T-helper 17 cell (primary cell): Measurements from ENCODE around the gene CLDN4. TPM values are rescaled to one million over a fixed set of nuclear protein-coding genes. Genes with fewer than 3 reads are reported as not detected.

Experiments
- ATAC-seq: fragments of 150-1000 bp; cut with Tn5 transposase; 2 replicates; pipeline ENCODE4 v1.10.0; 2021; ENCODE audit warnings: mild to moderate bottlenecking, moderate library complexity
- DNase-seq, 3 donors: peaks; one replicate each; pipeline versions ENCODE4 v3.0.0 to v3.0.0-alpha.2; 2020 to 2021
- H3K9me3 ChIP-seq: one replicate; pipeline ENCODE4 v1.7.0; 2013; ENCODE audit warnings: low read length, mild to moderate bottlenecking; ENCODE audit not compliant: control insufficient read depth, poor library complexity, severe bottlenecking
- H3K27ac Mint-ChIP-seq: one replicate; pipeline ENCODE4 v1.8.0; 2022; ENCODE audit warnings: mild to moderate bottlenecking, moderate library complexity, mixed read lengths
- H3K27me3 Mint-ChIP-seq: one replicate; pipeline ENCODE4 v1.8.0; 2022; ENCODE audit warnings: mixed read lengths
- H3K36me3 Mint-ChIP-seq: one replicate; pipeline ENCODE4 v1.8.0; 2022; ENCODE audit warnings: low read depth, mixed read lengths
- H3K4me1 Mint-ChIP-seq: one replicate; pipeline ENCODE4 v1.8.0; 2022; ENCODE audit warnings: mild to moderate bottlenecking, mixed read lengths
- H3K4me3 Mint-ChIP-seq: one replicate; pipeline ENCODE4 v1.8.0; 2022; ENCODE audit warnings: mild to moderate bottlenecking, moderate library complexity, mixed read lengths
- total RNA-seq, 4 donors: library from RNA in 2 of 4; stranded (reverse) in 2 of 4; gene quantifications; one replicate each; pipeline ENCODE4 v1.2.3 and lab custom pipeline; 2022 to 2026

The CLDN4 gene
- total RNA-seq, 2 donors from 2014 or later, result 0.17 to 0.23 TPM

DNA sequence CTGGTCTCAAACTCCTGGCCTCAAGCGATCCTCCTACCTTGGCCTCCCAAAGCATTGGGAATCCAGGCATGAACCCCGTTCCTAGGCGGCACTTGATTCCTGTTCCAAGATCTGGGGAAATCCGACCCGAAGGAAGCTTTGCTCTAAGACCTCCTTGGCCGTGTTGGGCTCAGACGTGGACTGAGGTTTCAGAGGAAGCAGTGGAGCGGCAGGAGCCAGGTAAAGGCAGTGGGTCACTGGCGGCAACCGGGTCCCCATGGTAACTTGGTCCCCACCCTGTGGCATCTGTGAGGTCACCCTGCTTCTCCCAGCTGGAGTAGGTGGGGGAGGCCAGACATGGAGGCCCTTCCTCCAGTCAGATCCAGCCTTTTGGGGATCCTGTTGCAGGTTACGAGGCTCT is 30.1 kb downstream of the CLDN4 start, which contains the start of gene TMEM270:
TSS of gene TMEM270 (plus strand) at position 301 of the 400 bp plus-strand sequence. CDS start at position 337, 36 bp downstream.
- Mint-ChIP-seq H3K4me3 (no peak within 1 kb of the TSS), H3K36me3 (no peaks in the 10 kb centered on the region), H3K27me3 (peaks cover 16% of the 10 kb centered on the region), H3K4me1 (peaks cover 3% of the 10 kb centered on the region), H3K27ac (no peak within 1 kb of the TSS)
- no peak for ATAC-seq
- DNase-seq, result no peak
- no peaks in the 10 kb centered on the region for H3K9me3 ChIP-seq

DNA sequence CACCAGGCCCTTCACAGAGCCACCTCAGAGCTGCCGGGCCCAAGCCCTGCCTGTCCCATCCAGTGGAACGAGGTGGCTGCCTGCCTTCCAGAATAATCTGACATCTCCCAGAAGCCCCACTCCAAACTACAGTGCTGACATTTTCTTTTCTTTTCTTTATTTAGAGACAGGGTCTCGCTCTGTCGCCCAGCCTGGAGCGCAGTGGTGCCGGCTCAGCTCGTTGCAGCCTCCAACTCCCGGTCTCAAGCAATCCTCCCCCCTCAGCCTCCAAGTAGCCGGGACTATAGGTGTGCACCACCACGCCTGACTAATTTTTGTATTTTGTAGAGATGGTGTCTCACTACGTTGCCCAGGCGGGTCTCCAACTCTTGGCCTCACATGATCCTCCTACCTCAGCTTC is 30.5 kb downstream of the CLDN4 start:
- no peaks in the 10 kb centered on the region for H3K9me3 ChIP-seq
- H3K27me3 Mint-ChIP-seq, result peaks cover 16% of the 10 kb centered on the region
- no peak for ATAC-seq
- no peak overlapping the region for H3K27ac Mint-ChIP-seq
- no peak overlapping the region for H3K4me3 Mint-ChIP-seq
- H3K4me1 Mint-ChIP-seq, result peaks cover 2% of the 10 kb centered on the region
- H3K36me3 Mint-ChIP-seq, result no peaks in the 10 kb centered on the region
- no peak for DNase-seq

DNA sequence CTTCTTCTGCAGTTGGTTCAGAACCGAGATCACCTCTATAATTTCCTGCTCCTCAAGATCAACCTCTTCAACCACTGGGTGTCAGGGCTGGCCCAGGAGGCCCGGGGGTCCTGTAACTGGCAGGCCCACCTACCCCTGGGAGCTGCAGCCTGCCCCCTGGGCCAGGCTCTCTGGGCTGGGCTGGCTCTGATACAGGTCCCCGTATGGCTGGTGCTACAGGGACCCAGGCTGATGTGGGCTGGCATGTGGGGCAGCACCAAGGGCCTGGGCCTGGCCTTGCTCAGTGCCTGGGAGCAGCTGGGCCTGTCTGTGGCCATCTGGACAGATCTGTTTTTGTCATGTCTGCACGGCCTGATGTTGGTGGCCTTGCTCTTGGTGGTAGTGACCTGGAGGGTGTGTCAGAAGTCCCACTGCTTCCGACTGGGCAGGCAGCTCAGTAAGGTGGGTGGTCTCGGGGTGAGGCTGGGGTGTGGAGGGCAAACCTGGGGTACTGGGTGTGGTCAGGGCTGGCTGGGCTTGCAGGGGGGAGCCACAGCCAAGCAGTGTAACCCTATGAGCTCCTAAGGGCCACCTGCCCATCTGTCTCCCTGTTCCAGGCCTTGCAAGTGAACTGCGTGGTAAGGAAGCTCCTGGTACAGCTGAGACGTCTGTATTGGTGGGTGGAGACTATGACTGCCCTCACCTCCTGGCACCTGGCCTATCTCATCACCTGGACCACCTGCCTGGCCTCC is 34.4 kb downstream of the CLDN4 start:
- H3K27ac Mint-ChIP-seq, result no peak overlapping the region
- H3K27me3 Mint-ChIP-seq, result no peaks in the 10 kb centered on the region
- H3K4me3 Mint-ChIP-seq, result no peak overlapping the region
- no peak for DNase-seq
- H3K4me1 Mint-ChIP-seq, result no peaks in the 10 kb centered on the region
- H3K36me3 Mint-ChIP-seq, result no peaks in the 10 kb centered on the region
- no peaks in the 10 kb centered on the region for H3K9me3 ChIP-seq
- ATAC-seq, result no peak

DNA sequence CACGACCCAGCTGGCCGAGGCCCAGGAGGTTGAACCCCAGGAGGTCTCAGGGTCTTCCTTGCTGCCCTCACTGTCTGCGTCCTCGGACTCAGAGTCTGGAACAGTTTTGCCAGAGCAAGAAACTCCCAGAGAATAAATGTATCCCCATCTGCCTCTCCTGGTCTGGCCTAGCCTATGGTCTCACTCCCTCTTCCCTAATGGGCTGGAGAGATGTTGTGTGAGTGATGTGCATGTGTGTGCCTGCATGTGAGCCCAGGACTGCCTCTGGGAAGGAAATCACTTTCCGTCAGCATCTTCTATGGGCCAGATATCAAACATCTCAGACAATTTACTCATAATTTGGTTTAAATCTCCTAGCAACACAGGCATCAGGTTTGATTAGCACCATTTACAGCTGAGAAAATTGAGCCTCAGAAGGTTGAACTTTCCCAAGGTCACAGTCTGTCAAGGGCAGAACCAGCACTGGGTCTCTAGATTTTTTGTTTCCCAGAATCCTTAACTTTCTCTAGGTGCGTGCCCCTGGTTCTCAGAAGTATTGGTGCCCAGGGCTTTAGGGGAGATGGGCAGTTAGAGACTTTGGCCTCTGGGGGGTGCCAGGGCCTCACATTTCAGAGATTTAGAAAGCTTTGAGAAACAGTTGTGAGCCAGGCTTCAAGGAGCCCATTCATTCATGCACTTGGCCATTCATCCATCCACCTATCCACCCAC is 35.1 kb downstream of the CLDN4 start:
- Mint-ChIP-seq H3K27me3 (no peaks in the 10 kb centered on the region), H3K27ac (no peak overlapping the region), H3K4me1 (no peaks in the 10 kb centered on the region), H3K36me3 (no peaks in the 10 kb centered on the region), H3K4me3 (no peak overlapping the region)
- ATAC-seq (no peak), DNase-seq (no peak)
- H3K9me3 ChIP-seq, result no peaks in the 10 kb centered on the region

DNA sequence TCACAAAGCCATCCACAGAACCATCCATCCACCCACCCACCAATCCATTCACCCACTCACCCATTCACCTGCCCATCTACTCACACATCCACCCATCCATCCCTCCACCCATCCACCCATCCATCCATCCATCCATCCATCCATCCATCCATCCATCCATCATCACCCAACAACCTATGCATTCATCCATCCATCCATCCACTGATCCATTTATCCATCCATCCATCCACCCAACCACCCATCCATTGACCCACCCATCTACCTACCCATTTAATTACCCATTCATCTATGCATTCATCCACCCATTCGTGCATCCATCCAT is 35.6 kb downstream of the CLDN4 start:
- H3K9me3 ChIP-seq, result no peaks in the 10 kb centered on the region
- Mint-ChIP-seq H3K36me3 (no peaks in the 10 kb centered on the region), H3K27me3 (no peaks in the 10 kb centered on the region), H3K4me3 (no peak overlapping the region), H3K4me1 (no peaks in the 10 kb centered on the region), H3K27ac (no peak overlapping the region)
- ATAC-seq (no peak), DNase-seq (no peak)

DNA sequence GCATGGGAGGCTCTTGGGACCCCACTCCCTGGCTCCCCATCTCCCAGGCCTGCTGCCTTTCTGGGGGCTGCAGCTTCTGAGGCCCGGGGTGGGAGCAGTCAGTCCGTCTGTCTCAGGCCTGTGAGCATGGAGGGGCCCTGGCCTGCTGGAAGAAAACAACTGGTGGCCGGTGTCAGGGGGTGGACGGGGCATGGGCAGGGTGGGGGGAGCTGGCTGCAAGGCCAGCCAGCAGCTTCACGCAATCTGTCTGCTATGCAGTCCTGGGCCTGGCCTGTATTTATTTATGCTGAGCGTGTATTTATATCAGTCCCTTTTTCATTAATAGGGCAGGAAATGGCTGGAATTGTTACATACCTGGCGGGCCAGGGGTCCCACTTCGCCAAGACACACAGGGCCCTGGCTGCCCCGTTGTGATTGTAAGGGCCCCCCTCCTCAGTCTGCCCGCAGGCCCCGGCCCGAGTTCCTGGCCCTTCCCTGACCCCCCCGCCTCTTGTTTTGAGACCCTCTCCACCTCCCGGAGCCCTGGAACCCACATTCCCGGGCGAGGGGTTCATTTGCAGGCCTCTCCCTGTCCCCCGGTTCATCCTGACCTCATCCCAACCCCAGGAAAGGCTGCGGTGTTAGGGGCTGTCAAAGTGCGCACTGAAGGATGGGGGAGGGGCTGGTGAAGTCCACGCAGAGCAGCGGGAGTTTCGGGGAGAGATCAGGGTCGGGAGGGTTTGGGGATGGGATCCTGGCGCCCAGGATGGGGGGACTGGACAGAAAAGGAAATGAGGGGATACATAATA is 38.4 kb downstream of the CLDN4 start:
- DNase-seq (no peak), ATAC-seq (no peak)
- peaks cover 2% of the 10 kb centered on the region for H3K4me1 Mint-ChIP-seq
- no peaks in the 10 kb centered on the region for H3K27me3 Mint-ChIP-seq
- H3K4me3 Mint-ChIP-seq, result no peak overlapping the region
- no peak overlapping the region for H3K27ac Mint-ChIP-seq
- H3K9me3 ChIP-seq, result no peaks in the 10 kb centered on the region
- no peaks in the 10 kb centered on the region for H3K36me3 Mint-ChIP-seq

DNA sequence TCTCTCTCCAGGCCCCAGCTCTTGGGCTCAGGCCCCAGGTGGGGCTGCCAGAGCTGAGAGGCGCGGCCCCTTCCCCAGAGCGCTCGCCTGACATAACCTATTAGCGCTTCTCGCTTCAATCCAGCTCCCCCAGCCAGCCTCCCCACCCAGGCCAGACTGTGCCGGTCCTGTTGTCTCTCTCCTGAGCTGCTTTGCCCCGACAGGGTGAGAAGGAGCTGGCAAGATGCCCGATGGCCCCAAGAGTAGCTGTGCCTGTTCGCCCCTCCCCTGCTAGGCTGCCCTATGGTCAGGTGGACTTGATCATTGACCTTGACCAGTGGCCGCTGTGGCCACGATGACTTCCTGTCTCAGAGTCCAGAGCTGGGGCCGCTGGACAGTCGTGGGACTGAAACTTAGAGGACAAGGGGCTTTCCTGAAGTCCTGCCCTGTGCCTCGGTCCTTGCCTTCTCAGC is 39.3 kb downstream of the CLDN4 start:
- no peak for DNase-seq
- ATAC-seq, result no peak
- peaks cover 2% of the 10 kb centered on the region for H3K4me1 Mint-ChIP-seq
- no peaks in the 10 kb centered on the region for H3K27me3 Mint-ChIP-seq
- H3K36me3 Mint-ChIP-seq, result no peaks in the 10 kb centered on the region
- no peaks in the 10 kb centered on the region for H3K9me3 ChIP-seq
- no peak overlapping the region for H3K27ac Mint-ChIP-seq
- H3K4me3 Mint-ChIP-seq, result no peak overlapping the region

DNA sequence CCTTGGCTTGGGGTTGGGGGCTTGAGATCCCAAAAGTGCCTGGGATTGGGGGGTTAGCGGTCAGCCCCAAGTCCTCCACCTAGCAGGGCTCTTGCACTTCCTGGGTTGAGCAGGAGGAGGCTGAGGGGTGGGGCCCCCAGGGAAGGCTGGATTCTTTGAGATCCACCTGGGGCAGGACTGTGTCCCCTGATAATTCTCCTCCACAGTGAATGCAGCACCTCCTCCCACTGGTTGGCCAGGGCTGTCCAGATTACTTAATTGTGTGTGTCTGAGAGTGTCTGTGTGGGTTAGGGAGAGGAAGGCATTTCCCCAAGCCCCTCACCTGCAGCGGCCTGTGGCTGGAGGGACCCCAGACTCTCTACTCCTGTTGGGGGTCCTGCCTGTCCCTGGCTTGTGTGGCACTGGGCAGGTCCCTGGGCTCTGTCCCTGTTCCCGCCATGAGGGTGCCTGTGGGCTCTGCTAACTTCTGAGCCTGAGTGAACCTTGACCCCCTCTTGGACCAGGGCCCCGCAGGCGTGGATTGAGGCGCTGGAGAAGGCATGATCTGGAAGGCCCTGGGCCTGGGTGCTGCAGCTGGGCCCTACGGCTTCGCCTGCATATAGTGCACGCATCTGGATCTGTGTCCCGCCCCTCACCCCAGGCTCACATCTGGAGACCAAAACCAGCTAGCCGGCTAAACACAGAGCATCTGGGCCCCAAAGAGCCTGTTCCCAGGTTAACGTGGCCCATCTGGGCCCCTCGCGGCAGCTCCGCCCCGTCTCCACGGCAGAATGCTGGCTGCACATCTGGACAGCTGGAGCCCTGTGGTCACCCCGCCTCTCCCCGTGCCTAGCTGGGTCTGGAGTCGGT is 40.6 kb downstream of the CLDN4 start:
- peaks cover 2% of the 10 kb centered on the region for H3K4me1 Mint-ChIP-seq
- H3K27me3 Mint-ChIP-seq, result no peaks in the 10 kb centered on the region
- no peak overlapping the region for H3K27ac Mint-ChIP-seq
- H3K36me3 Mint-ChIP-seq, result no peaks in the 10 kb centered on the region
- ATAC-seq (no peak), DNase-seq (no peak)
- no peaks in the 10 kb centered on the region for H3K9me3 ChIP-seq
- no peak overlapping the region for H3K4me3 Mint-ChIP-seq

DNA sequence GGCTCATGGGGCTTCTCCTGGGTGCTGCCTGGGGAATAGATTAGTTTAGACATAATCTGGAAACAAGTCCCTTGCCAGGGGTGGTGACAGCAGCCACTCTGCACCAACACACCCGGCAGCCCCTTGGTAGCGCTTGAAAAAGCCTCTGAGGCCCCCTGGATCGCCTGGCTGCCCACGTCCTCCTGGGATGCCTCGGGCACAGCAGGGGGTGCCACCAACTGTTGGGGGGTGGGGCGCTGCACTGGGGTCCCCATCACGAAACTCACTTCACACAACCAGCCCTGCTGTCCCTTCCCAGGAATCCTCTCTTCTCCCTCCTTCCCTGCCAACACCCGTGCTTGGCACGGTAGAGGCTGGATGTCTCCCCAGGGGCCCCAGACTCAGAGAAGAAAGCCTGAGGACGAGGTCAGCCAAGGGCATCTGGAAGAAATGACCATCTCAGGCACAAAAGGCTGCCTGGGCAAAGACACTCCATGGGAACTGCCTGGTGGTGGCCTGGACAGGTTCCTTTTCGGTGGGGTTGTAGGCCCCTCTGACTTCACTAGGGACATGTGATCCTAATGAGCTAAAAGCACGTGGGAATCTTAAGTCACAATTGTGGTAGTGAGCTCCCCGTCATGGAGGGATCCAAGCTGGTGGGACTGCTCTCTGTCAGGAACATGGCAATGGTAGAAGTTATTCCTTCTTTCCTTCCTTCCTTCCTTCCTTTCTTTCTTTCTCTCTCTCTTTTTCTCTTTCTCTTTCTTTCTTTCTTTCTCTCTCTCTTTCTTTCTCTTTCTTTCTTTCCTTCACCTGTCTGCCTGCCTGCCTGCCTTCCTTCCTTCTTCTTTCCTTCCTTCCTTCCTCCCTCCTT is 41.5 kb downstream of the CLDN4 start:
- H3K9me3 ChIP-seq, result no peaks in the 10 kb centered on the region
- ATAC-seq (no peak), DNase-seq (no peak)
- Mint-ChIP-seq H3K4me3 (no peak overlapping the region), H3K36me3 (no peaks in the 10 kb centered on the region), H3K27me3 (no peaks in the 10 kb centered on the region), H3K4me1 (peaks cover 2% of the 10 kb centered on the region), H3K27ac (no peak overlapping the region)

DNA sequence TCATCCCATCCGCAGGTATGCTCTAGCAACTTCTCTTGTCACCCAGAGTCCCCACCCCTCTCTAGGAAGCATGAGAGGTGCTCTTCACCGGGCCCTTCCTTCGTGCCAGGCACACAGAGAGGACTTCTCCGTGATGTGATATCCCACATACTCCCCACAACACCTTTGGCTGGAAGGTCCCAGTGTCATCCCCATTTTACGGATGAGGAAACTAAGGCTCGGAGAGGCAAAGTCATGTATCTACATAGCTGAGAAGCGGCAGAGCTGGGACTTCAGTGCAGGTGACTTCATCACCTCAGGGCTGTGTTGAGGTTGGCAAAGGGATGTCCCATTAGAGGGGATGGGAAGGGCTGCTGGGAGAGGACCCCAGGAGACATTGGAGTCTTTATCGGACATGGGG is 45.6 kb downstream of the CLDN4 start:
- H3K36me3 Mint-ChIP-seq, result no peaks in the 10 kb centered on the region
- DNase-seq (no peak), ATAC-seq (no peak)
- H3K9me3 ChIP-seq, result no peaks in the 10 kb centered on the region
- H3K4me3 Mint-ChIP-seq, result no peak overlapping the region
- H3K27ac Mint-ChIP-seq, result no peak overlapping the region
- peaks cover 2% of the 10 kb centered on the region for H3K4me1 Mint-ChIP-seq
- peaks cover 28% of the 10 kb centered on the region for H3K27me3 Mint-ChIP-seq

DNA sequence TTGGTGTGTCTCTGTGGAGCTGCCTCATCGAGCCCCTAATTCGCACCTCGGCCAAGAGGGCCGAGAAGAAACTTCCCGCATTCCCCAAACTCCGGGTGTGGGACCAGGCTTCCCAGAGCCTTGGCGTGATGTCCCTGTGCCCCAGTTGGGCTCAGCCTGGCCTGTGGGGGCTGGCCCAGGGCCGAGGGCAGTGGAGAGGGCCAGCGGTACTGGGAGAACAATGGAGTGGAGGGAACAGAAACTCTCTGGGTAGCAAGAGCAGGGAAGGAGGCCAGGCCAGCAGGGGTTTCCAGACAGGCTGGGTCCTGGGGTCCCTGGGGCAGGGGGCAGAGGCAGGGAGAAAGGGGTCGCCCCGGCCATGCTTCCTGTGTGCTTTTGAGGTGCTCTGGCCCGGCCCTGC is 46.2 kb downstream of the CLDN4 start:
- DNase-seq, result no peak
- Mint-ChIP-seq H3K36me3 (no peaks in the 10 kb centered on the region), H3K4me3 (no peak overlapping the region), H3K27me3 (peaks cover 28% of the 10 kb centered on the region), H3K4me1 (peaks cover 2% of the 10 kb centered on the region), H3K27ac (no peak overlapping the region)
- H3K9me3 ChIP-seq, result no peaks in the 10 kb centered on the region
- ATAC-seq, result no peak

DNA sequence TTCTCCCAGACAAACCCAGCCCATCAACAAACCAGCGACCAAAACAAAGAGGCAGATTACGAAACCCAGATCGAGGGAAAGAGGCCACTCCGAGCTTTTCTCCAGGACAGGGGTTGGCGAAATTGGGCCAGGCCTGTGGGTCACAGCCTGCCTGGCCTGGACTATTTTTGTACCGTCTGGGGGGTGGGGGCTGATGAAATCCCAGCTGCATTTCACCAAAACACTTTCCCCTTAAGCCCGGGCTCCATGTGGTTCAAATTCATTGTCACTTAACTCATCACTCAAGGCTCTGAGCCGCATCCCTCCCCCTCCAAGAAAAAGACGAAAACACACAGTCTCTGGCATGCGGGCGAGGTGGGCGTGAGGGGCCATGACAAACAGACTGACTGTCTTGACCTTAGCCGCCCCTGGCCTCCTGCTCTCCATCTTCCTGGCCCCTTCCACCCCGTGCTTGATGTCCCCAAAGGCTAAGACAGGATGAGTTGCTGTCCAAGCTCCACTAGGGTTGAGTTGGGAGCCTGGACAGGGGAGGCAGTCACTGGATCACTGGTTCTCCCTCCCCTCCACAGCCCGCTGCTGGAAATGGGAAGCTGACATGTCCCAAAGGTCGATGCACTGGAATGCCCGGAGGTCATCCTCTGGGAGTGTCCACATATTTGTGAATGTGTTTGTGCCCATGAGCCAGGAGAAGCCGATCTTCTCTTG is 49.3 kb downstream of the CLDN4 start:
- Mint-ChIP-seq H3K27me3 (peaks cover 35% of the 10 kb centered on the region), H3K4me3 (no peak overlapping the region), H3K36me3 (no peaks in the 10 kb centered on the region), H3K27ac (no peak overlapping the region), H3K4me1 (peaks cover 3% of the 10 kb centered on the region)
- DNase-seq, result no peak
- H3K9me3 ChIP-seq, result no peaks in the 10 kb centered on the region
- ATAC-seq, result no peak
